WI38 (cell line): ENCODE measurements around the gene NCOA6.
"Not testable (repeated sequence)": the region's sequence is repeated elsewhere in the genome, so short reads cannot be mapped to it uniquely, and the experiment has no call there.

Experiments used
- H3K4me3 ChIP-seq: 2 replicates; pipeline ENCODE4 v1.5.1; 2011; ENCODE audit warnings: low read depth, mild to moderate bottlenecking, control low read depth, low read length
- CTCF ChIP-seq: IDR thresholded peaks from 2 replicates; pipeline ENCODE4 v1.5.1; 2012; ENCODE audit warnings: low read depth, mild to moderate bottlenecking, control low read depth, low read length

The NCOA6 gene

DNA sequence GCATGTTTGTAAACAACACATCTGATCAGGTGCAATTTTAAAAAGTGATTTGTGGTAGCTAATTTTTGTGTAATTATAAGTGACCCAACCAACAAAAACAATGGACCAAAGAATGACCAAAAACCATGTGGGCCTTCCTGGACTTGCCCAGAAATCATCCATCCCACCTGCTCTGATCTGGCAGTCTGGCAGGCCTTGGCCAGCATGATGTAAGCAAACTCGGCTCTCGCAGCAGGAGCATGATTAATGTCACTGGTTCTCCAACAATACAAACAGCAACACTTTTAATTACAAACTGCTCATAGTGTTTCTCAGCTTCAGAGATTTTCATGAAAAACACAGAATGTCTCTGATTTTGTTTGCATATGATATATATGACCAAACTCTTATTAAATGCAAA, 105.2 kb downstream of the NCOA6 start:
- no peak overlapping the region for H3K4me3 ChIP-seq
- TF ChIP-seq CTCF: no peak

GRCh38 chr20:34719242-34720017, 106.0 kb downstream of the NCOA6 start:
- not testable (repeated sequence) for H3K4me3 ChIP-seq

- no peak for TF ChIP-seq CTCF
- H3K4me3 ChIP-seq: no peak overlapping the region
Measured at GRCh38 chr20:34717230-34718095, 108.0 kb downstream of the NCOA6 start.

DNA sequence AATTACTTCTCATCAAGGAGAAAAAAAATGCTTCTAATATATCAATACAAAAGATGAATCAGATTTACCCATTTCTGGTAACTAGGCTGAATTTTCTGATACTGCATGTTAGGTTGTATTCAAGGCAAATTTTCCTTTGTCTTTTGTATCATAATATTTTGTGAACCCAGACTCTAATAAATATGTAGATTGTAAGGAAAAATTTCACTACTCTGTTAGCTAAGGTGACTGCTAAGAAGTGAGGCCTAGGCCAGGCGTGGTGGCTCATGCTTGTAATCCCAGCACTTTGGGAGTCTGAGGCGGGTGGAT, 108.6 kb downstream of the NCOA6 start:
- H3K4me3 ChIP-seq: no peak overlapping the region
- no peak for TF ChIP-seq CTCF

- no peak for TF ChIP-seq CTCF
Measured at GRCh38 chr20:34715384-34715783, 110.1 kb downstream of the NCOA6 start.

GRCh38 chr20:34713944-34714515, 111.4 kb downstream of the NCOA6 start:
- not testable (repeated sequence) for H3K4me3 ChIP-seq

More at GRCh38 chr20:34715384-34715783, 110.1 kb downstream of the NCOA6 start:
- H3K4me3 ChIP-seq: no peak overlapping the region

GRCh38 chr20:34713194-34713943, 112.1 kb downstream of the NCOA6 start:
- no peak for TF ChIP-seq CTCF
- H3K4me3 ChIP-seq: no peak overlapping the region
